Measurements from ENCODE around the gene TECR.

DNA sequence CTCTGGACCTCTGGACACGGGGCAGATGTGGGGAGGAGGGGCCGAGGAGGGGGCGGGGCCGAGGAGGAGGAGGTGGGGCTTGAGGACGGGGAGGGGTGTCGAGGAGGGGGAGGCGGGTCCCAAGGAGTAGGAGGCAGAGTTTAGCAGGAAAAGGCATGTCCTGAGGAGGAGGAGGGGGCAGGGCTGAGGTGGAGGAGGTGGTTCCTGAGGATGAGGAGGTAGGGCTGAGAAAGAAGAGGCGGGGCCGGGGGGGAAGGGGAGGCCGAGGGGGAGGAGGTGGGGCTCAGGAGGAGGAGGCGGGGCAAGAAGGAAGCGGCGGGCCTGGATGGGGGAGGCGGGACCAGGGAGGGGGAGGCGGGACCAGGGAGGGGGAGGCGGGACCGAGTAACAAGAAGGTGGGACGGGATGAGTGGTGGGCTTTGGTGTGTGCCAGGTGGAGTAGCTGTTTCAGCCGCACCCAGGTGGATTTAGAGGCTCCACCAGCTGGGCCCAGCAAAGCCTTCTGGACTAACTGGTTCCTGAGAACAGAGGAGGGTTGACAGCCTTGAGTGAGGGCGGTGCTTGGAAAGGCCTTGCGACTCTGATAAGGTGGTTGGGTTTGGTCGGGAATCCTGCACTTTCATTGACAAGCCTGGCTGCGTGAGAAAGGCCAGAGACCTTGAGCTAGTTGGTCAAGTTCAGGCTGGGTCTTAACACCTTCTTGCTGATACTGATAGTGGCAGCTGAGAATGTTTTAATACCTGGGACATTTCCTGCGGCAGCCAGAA lies 7.7 kb downstream of the TECR start:
- no peak for TF ChIP-seq POLR2AphosphoS5 (IDR thresholded peaks at IDR 0.05)
- TF ChIP-seq, protein P1, sequence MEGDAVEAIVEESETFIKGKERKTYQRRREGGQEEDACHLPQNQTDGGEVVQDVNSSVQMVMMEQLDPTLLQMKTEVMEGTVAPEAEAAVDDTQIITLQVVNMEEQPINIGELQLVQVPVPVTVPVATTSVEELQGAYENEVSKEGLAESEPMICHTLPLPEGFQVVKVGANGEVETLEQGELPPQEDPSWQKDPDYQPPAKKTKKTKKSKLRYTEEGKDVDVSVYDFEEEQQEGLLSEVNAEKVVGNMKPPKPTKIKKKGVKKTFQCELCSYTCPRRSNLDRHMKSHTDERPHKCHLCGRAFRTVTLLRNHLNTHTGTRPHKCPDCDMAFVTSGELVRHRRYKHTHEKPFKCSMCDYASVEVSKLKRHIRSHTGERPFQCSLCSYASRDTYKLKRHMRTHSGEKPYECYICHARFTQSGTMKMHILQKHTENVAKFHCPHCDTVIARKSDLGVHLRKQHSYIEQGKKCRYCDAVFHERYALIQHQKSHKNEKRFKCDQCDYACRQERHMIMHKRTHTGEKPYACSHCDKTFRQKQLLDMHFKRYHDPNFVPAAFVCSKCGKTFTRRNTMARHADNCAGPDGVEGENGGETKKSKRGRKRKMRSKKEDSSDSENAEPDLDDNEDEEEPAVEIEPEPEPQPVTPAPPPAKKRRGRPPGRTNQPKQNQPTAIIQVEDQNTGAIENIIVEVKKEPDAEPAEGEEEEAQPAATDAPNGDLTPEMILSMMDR (IDR thresholded peaks at IDR 0.05 in 8 of 11, conservative IDR thresholded peaks at IDR 0.05 in 3 of 11) = no peak
